ENCODE results near the gene CHRNA3.

Gene CHRNA3

GRCh38 chr15:78621810-78622402, 1.1 kb upstream of the CHRNA3 start:
- no peak for TF ChIP-seq TAF1 (IDR thresholded peaks at IDR 0.05; ENCODE audit: low read depth)
- TF ChIP-seq FOXM1 (IDR thresholded peaks at IDR 0.05; ENCODE audit: borderline replicate concordance, low read depth) = no peak
- TF ChIP-seq CREB1 (IDR thresholded peaks at IDR 0.05; ENCODE audit: low read depth) = no peak
- TF ChIP-seq ZBTB7A (IDR thresholded peaks at IDR 0.05; ENCODE audit: low read depth) = no peak
- no peak for TF ChIP-seq USF1 (IDR thresholded peaks at IDR 0.05)
- TF ChIP-seq CEBPB (IDR thresholded peaks at IDR 0.05) = no peak
- no peak for TF ChIP-seq EGR1 (IDR thresholded peaks at IDR 0.05)
- no peak for TF ChIP-seq RAD21 (IDR thresholded peaks at IDR 0.05; ENCODE audit: low read depth)
- no peak for TF ChIP-seq TEAD4 (IDR thresholded peaks at IDR 0.05)
- no peak for TF ChIP-seq EP300 (IDR thresholded peaks at IDR 0.05; ENCODE audit: borderline replicate concordance)
- TF ChIP-seq YY1 (IDR thresholded peaks at IDR 0.05; ENCODE audit: low read depth) = no peak

DNA sequence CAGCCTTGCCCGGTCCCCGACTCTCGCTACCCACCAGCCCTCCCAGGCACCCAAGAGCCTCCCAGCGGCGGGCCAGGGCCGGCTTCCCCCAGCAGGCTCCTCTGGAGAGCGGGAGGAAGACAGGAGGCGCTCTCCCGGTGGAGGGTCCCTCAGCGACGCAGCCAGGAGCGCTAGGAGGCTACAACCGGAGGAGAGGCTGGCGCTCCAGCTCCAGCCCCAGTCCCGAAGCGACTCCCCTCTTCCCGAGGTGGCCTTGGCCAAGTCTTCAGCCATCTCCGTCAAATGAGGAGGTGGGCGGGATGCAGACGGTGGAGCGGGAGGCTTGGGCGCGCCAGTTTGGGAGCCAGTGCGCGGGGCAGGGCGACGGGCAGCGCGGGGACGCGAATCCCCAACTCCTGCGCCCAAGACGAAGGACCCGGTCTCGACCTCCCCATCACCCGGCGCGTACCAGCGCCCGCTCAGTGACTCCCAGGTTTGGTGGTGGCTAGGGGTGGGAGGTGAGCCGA, 722 bp downstream of the CHRNA3 start:
- no peak for TF ChIP-seq FOXM1 (IDR thresholded peaks at IDR 0.05; ENCODE audit: borderline replicate concordance, low read depth)
- no peak for TF ChIP-seq NFIC (IDR thresholded peaks at IDR 0.05)
- no peak for TF ChIP-seq TEAD4 (IDR thresholded peaks at IDR 0.05)
- TF ChIP-seq YY1 (IDR thresholded peaks at IDR 0.05; ENCODE audit: low read depth) = no peak
- no peak for TF ChIP-seq CEBPB (IDR thresholded peaks at IDR 0.05)
- TF ChIP-seq MAX (IDR thresholded peaks at IDR 0.05) = no peak
- TF ChIP-seq RAD21 (IDR thresholded peaks at IDR 0.05; ENCODE audit: low read depth) = no peak
- no peak for TF ChIP-seq REST (IDR thresholded peaks at IDR 0.05; ENCODE audit: low read depth)
- TF ChIP-seq TCF12 (IDR thresholded peaks at IDR 0.05; ENCODE audit: low read depth) = no peak
- TF ChIP-seq EP300 (IDR thresholded peaks at IDR 0.05; ENCODE audit: borderline replicate concordance) = no peak
- TF ChIP-seq USF1 (IDR thresholded peaks at IDR 0.05) = no peak
- TF ChIP-seq EGR1 (IDR thresholded peaks at IDR 0.05) = no peak
- no peak for TF ChIP-seq TAF1 (IDR thresholded peaks at IDR 0.05; ENCODE audit: low read depth)
- no peak for TF ChIP-seq CREB1 (IDR thresholded peaks at IDR 0.05; ENCODE audit: low read depth)
- TF ChIP-seq ZBTB7A (IDR thresholded peaks at IDR 0.05; ENCODE audit: low read depth) = no peak

DNA sequence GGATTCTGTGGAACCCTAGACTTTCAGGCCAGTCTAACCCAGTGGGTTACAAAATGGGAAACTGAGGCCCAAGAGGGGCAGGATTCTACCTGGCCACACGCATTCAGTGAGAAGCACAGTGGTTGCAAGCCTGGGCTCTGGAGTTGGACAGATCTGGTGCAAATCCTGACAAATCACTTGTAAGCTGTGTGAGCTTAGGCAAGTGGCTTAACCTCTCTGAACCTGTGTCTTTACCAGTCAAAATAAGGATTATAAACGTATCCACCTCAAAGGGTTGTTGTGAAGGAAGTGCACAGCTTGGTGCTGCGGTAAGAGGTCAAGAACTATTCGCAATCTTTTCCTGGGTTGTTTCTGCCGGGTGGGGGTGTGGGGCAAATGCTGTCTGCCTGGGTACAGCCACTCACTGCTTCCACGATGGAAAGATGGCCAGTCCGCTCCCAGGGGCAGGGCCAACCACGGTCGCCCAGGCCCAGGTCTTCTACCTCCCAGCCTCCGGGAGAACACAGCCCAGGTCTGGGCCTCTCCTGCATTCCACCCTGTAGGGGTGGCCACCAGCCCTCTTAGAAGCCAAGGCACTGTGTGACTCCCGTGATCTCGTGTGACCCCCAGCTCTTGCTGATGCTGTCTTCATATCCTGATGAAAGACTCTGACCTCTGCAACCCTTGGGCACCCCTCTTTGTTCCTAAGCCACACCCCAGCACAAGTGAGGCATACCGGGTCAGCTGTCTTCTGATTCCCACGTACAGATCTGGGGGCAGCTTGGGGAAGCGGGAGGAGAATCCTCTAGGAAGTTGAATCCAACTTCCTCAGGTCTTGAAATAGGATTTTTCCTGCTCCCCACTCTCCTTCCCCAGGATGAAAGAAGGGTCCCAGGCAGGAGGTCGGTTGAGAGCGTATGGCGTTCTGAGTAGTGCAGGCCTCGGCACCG, 1.5 kb downstream of the CHRNA3 start:
- TF ChIP-seq ZBTB7A (IDR thresholded peaks at IDR 0.05; ENCODE audit: low read depth) (no peak), MAX (IDR thresholded peaks at IDR 0.05) (0 out of 2 replicates have a peak, but pooled peaks have one; percentile 19)

DNA sequence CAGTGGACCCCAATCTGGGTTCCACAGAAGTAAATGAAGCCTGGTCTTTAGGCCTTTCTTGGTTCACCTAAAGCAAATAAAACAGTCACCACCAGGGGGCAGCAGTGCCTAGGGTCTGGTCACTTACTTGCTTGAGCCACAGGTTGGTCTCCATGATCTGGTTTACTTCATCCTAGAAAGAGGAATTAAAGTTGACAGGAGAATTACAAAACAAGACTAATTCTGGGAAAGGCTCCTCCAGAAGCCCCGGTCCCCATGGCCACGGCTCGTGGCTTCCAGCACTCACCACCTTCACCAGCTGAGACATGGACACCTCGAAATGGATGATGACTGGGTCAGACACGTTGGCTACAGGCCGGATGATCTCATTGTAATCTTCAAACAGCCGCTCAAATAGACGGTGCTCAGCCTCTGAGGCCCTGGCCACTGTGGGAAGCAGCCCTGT, 2.3 kb downstream of the CHRNA3 start:
- TF ChIP-seq RAD21 (IDR thresholded peaks at IDR 0.05; ENCODE audit: low read depth) (peak; percentile 89), CREB1 (IDR thresholded peaks at IDR 0.05; ENCODE audit: low read depth) (no peak)

DNA sequence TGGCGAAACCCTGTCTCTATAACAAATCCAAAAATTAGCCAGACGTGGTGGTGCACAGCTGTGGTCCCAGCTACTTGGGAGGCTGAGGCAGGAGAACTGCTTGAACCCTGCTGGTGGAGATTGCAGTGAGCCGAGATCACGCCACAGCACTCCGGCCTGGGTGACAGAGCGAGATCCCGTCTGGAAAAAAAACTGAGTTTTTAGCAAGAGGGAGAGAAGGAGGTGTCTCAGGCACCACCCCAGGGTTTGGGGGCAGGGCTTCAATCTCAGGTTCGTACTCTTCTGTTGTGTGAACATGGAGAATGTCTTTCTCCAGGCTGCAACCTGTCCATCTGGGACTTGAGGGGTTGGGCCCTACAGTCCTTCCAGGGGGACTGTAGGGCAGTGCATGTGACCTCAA, 2.7 kb downstream of the CHRNA3 start:
- TF ChIP-seq CEBPB (IDR thresholded peaks at IDR 0.05) (no peak), RAD21 (IDR thresholded peaks at IDR 0.05; ENCODE audit: low read depth) (no peak), YY1 (IDR thresholded peaks at IDR 0.05; ENCODE audit: low read depth) (no peak), TAF1 (IDR thresholded peaks at IDR 0.05; ENCODE audit: low read depth) (no peak), MAX (IDR thresholded peaks at IDR 0.05) (no peak), NFIC (IDR thresholded peaks at IDR 0.05) (no peak), ZBTB7A (IDR thresholded peaks at IDR 0.05; ENCODE audit: low read depth) (no peak), TCF12 (IDR thresholded peaks at IDR 0.05; ENCODE audit: low read depth) (no peak), FOXM1 (IDR thresholded peaks at IDR 0.05; ENCODE audit: borderline replicate concordance, low read depth) (no peak), EGR1 (IDR thresholded peaks at IDR 0.05) (no peak), EP300 (IDR thresholded peaks at IDR 0.05; ENCODE audit: borderline replicate concordance) (no peak)

DNA sequence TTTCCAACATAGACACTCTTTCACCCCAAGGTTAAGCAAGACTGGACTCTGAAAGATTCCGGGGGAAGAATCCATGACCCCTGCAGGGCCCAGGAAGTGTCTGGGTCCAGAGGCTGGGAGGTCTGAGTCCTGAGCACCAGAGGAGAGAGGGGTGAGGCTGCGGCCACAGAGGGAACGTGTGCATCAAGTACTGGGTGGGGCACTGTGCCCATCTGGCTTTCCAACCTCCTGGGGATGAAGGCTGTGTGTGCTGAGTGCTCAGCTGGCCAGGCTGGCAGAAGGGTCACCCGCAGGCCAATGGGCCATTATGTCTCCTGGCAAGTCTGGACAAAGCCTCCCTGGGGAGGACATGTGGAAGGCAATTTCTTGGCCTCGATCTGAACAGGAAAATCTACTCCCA, 3.3 kb downstream of the CHRNA3 start:
- TF ChIP-seq NFIC (IDR thresholded peaks at IDR 0.05) = no peak

- no peak for TF ChIP-seq TEAD4 (IDR thresholded peaks at IDR 0.05)
These were observed 3.7 kb downstream of the CHRNA3 start for GRCh38 chr15:78617076-78617475.
